GM06990 (cell line): ENCODE measurements around the gene MED12L.

ENCODE experiments used
- DNase-seq: peaks from one replicate; pipeline ENCODE4 v3.0.0-alpha.2; 2011; ENCODE audit not compliant: insufficient read length; ENCODE audit errors: extremely low read depth
- H3K27me3 ChIP-seq: replicated peaks from 2 replicates; pipeline ENCODE4 v1.6.0; 2011; ENCODE audit warnings: low read length; ENCODE audit not compliant: control insufficient read depth, insufficient read depth
- H3K36me3 ChIP-seq: 2 replicates; pipeline ENCODE4 v1.5.1; 2011; ENCODE audit warnings: low read length; ENCODE audit not compliant: control insufficient read depth, insufficient read depth
- H3K4me3 ChIP-seq: replicated peaks from 2 replicates; pipeline ENCODE4 v1.5.1; 2011; ENCODE audit warnings: low read depth, mild to moderate bottlenecking, control low read depth, low read length
- TF ChIP-seq, protein P1 (sequence below): IDR thresholded peaks from 2 replicates; pipeline ENCODE4 v1.5.1; 2011; ENCODE audit warnings: low read length, control low read depth, mild to moderate bottlenecking, inconsistent platforms; ENCODE audit not compliant: insufficient read depth, poor library complexity, severe bottlenecking

Gene MED12L

DNA sequence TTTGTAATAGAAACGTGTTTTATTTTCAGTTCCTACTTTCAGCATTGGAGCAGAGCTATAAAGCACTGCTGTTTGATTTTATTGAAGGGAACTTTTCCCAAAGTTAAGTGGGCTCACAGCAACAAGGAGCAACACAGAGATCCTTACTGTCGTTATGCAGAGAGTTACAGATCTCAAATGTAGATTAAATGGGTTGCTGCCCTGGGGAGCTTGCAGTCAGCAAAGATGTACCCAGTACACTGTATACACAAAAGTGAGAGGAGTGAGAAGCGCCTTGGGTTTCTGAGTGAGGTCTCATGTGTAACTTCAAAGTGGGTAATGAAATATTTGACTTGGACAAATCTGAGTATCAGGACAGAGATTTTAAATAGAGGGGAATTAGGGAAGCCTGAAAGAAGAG lies 47.7 kb downstream of the MED12L start:
- no peak overlapping the region for H3K4me3 ChIP-seq
- TF ChIP-seq, protein P1, sequence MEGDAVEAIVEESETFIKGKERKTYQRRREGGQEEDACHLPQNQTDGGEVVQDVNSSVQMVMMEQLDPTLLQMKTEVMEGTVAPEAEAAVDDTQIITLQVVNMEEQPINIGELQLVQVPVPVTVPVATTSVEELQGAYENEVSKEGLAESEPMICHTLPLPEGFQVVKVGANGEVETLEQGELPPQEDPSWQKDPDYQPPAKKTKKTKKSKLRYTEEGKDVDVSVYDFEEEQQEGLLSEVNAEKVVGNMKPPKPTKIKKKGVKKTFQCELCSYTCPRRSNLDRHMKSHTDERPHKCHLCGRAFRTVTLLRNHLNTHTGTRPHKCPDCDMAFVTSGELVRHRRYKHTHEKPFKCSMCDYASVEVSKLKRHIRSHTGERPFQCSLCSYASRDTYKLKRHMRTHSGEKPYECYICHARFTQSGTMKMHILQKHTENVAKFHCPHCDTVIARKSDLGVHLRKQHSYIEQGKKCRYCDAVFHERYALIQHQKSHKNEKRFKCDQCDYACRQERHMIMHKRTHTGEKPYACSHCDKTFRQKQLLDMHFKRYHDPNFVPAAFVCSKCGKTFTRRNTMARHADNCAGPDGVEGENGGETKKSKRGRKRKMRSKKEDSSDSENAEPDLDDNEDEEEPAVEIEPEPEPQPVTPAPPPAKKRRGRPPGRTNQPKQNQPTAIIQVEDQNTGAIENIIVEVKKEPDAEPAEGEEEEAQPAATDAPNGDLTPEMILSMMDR = no peak
- DNase-seq = no peak
- no peaks in the 10 kb centered on the region; the same call in 1 of the 2 replicates for H3K27me3 ChIP-seq
- no peaks in the 10 kb centered on the region for H3K36me3 ChIP-seq

DNA sequence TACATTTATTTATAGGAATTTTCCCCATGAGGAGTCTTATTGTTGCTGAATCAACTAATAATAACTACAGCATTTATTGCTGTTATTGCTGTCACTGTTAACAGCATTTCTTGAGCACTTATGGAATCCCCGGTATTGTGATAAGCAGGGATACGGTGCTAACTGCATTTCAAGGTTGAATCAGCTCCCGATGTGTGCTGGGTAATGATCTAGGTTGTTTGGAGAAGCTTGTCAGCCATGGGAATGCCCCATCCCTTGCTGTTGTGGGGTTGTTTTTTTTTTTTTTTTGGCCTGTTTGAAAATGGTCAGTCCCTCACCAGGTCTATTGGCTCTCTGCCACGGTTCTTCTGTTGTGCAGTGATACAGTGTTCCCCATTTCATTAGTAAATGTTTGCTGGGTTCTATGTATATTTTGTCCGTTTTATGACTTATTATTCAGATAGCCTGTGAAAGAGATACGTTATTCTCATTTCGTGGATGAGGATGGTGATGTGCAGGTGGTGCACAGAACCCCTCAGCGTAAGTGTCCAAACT lies 48.5 kb downstream of the MED12L start:
- TF ChIP-seq, protein P1 = no peak
- Histone ChIP-seq H3K4me3 (no peak overlapping the region), H3K27me3 (no peaks in the 10 kb centered on the region; the same call in 1 of the 2 replicates), H3K36me3 (no peaks in the 10 kb centered on the region)
- no peak for DNase-seq

DNA sequence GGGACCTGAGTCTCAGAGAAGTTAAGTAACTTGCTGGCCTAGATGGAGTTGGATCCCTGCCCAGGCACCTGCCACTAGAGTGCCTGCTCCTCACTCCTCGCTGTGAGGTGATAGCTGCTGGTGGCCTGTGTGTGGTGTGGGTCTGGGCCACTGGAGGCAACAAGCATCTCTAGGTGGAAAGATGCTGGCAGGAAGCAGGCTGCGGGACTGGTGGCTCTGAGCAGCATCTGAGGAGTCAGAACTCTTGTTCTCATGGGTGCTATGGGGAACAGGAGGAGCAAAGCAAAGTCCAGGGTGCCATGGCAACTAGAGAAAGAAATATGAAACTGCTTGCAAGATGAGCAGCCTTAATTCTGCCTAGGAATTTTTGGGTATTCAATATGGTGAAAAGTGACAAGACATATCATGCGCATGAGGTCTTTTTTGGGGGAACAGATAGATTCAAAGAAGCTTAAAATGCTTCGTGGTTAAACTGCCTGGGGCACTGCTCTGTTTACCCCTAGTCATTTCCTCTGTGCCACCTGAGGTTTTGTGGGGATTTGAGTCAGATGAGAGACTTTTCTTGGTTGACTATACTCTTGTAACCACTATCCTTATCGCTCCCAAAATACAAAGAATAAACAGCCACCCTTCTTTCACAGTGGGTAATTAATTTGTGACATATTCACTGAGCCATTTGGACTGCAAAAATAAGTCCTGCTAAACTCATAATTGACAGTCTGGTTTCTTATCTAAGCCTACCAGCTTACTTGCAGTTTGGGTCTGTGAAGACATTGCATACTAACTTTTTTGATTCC lies 50.3 kb downstream of the MED12L start:
- Histone ChIP-seq H3K4me3 (no peak overlapping the region), H3K36me3 (no peaks in the 10 kb centered on the region), H3K27me3 (no peaks in the 10 kb centered on the region)
- TF ChIP-seq, protein P1 = no peak
- no peak for DNase-seq

GRCh38 chr3:151142929-151143328 lies 57.5 kb downstream of the MED12L start:
- no peak overlapping the region for H3K4me3 ChIP-seq
- TF ChIP-seq, protein P1 = no peak
- no peak for DNase-seq

GRCh38 chr3:151144016-151144415 lies 58.6 kb downstream of the MED12L start:
- Histone ChIP-seq H3K36me3 (no peaks in the 10 kb centered on the region), H3K4me3 (no peak overlapping the region), H3K27me3 (peaks cover 1% of the 10 kb centered on the region)
- DNase-seq = no peak
- TF ChIP-seq, protein P1 = no peak

More at GRCh38 chr3:151142929-151143328, 57.5 kb downstream of the MED12L start:
- H3K27me3 ChIP-seq = peaks cover 1% of the 10 kb centered on the region
- H3K36me3 ChIP-seq = no peaks in the 10 kb centered on the region
